Measurements from ENCODE around the gene NT5C2.
"Not testable (repeated sequence)": the region's sequence is repeated elsewhere in the genome, so short reads cannot be mapped to it uniquely, and the experiment has no call there.

Gene NT5C2

DNA sequence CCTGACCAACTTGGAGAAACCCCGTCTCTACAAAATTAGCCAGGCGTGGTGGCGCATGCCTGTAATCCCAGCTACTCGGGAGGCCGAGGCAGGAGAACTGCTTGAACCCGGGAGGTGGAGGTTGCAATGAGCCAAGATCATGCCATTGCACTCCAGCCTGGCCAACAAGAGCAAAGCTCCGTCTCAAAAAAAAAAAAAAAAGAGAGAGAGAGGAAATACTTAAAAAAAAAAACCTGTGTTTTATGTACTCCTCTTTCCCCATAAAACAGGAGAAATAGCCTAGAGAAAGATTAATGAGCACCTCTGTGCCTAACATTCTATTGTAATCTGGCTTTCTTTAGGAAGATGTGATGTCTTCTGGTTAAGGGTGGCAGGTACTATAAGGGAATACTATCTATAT, 1.9 kb downstream of the NT5C2 start:
- H3K36me3 ChIP-seq (ENCODE audit: control insufficient read depth, insufficient read depth, low read length); H3K4me3 ChIP-seq (ENCODE audit: insufficient read depth, low read depth, low read length); H3K27me3 ChIP-seq (ENCODE audit: control insufficient read depth, insufficient read depth, low read length, poor library complexity, severe bottlenecking); H3K9me3 ChIP-seq (ENCODE audit: control insufficient read depth, low read length); H3K4me1 ChIP-seq (ENCODE audit: control insufficient read depth, insufficient read depth, low read length); H3K27ac ChIP-seq (ENCODE audit: insufficient read depth, low read depth, low read length, poor library complexity, severe bottlenecking): not testable (repeated sequence)
- 93 to 96% methylated on average over 6 of the region's 7 CpGs for WGBS, 2 experiments

GRCh38 chr10:103188853-103189252, 4.2 kb downstream of the NT5C2 start:
- Histone ChIP-seq H3K36me3 (ENCODE audit: control insufficient read depth, insufficient read depth, low read length) (no peaks in the 10 kb centered on the region), H3K4me3 (ENCODE audit: insufficient read depth, low read depth, low read length) (no peak overlapping the region), H3K27me3 (ENCODE audit: control insufficient read depth, insufficient read depth, low read length, poor library complexity, severe bottlenecking) (no peaks in the 10 kb centered on the region), H3K4me1 (ENCODE audit: control insufficient read depth, insufficient read depth, low read length) (peaks cover 4% of the 10 kb centered on the region), H3K9me3 (ENCODE audit: control insufficient read depth, low read length) (no peaks in the 10 kb centered on the region), H3K27ac (ENCODE audit: insufficient read depth, low read depth, low read length, poor library complexity, severe bottlenecking) (no peak overlapping the region)
- WGBS, 2 experiments: 78 to 84% methylated on average over 6 of the region's 6 CpGs

- Histone ChIP-seq H3K27me3 (ENCODE audit: control insufficient read depth, insufficient read depth, low read length, poor library complexity, severe bottlenecking) (no peaks in the 10 kb centered on the region), H3K4me1 (ENCODE audit: control insufficient read depth, insufficient read depth, low read length) (no peaks in the 10 kb centered on the region), H3K36me3 (ENCODE audit: control insufficient read depth, insufficient read depth, low read length) (no peaks in the 10 kb centered on the region), H3K27ac (ENCODE audit: insufficient read depth, low read depth, low read length, poor library complexity, severe bottlenecking) (no peak overlapping the region), H3K9me3 (ENCODE audit: control insufficient read depth, low read length) (no peaks in the 10 kb centered on the region), H3K4me3 (ENCODE audit: insufficient read depth, low read depth, low read length) (no peak overlapping the region)
- WGBS, 2 experiments: 93 to 99% methylated on average over 6 of the region's 6 CpGs
Observed at GRCh38 chr10:103186128-103186527, 6.9 kb downstream of the NT5C2 start.

DNA sequence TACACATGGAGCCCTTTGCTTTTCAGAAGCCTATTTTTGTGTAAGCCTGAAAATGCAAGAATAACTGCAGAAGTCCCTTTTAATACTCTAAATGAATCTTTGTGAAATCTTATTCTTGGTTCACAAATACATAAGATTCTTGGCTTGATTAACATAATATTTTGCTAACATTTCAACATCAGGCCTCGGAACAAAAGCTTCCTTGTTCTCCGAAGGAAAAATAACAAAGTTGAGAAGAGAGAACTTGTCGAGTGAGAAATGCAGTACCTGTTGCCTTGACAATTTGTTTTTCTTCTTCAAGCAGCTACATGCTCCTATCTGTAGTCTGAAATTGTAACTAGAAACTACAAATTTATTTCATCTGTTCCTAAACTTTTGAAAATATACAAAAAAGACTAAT, 8.5 kb downstream of the NT5C2 start:
- no peak overlapping the region for H3K4me3 ChIP-seq (ENCODE audit: insufficient read depth, low read depth, low read length)
- 93 to 94% methylated on average over 3 of the region's 3 CpGs for WGBS, 2 experiments
- H3K4me1 ChIP-seq (ENCODE audit: control insufficient read depth, insufficient read depth, low read length): no peaks in the 10 kb centered on the region
- H3K27me3 ChIP-seq (ENCODE audit: control insufficient read depth, insufficient read depth, low read length, poor library complexity, severe bottlenecking): no peaks in the 10 kb centered on the region
- no peaks in the 10 kb centered on the region for H3K36me3 ChIP-seq (ENCODE audit: control insufficient read depth, insufficient read depth, low read length)
- H3K9me3 ChIP-seq (ENCODE audit: control insufficient read depth, low read length): no peaks in the 10 kb centered on the region
- no peak overlapping the region for H3K27ac ChIP-seq (ENCODE audit: insufficient read depth, low read depth, low read length, poor library complexity, severe bottlenecking)

- H3K9me3 ChIP-seq (ENCODE audit: control insufficient read depth, low read length); H3K4me1 ChIP-seq (ENCODE audit: control insufficient read depth, insufficient read depth, low read length); H3K4me3 ChIP-seq (ENCODE audit: insufficient read depth, low read depth, low read length); H3K27me3 ChIP-seq (ENCODE audit: control insufficient read depth, insufficient read depth, low read length, poor library complexity, severe bottlenecking); H3K36me3 ChIP-seq (ENCODE audit: control insufficient read depth, insufficient read depth, low read length); H3K27ac ChIP-seq (ENCODE audit: insufficient read depth, low read depth, low read length, poor library complexity, severe bottlenecking): not testable (repeated sequence)
- WGBS, 2 experiments: 86 to 88% methylated on average over 12 of the region's 12 CpGs
Observed at GRCh38 chr10:103183991-103184451, 9.1 kb downstream of the NT5C2 start.

GRCh38 chr10:103181244-103181643, 11.8 kb downstream of the NT5C2 start:
- Histone ChIP-seq H3K4me3 (ENCODE audit: insufficient read depth, low read depth, low read length) (no peak overlapping the region), H3K4me1 (ENCODE audit: control insufficient read depth, insufficient read depth, low read length) (no peaks in the 10 kb centered on the region), H3K36me3 (ENCODE audit: control insufficient read depth, insufficient read depth, low read length) (no peaks in the 10 kb centered on the region), H3K27me3 (ENCODE audit: control insufficient read depth, insufficient read depth, low read length, poor library complexity, severe bottlenecking) (no peaks in the 10 kb centered on the region), H3K9me3 (ENCODE audit: control insufficient read depth, low read length) (no peaks in the 10 kb centered on the region), H3K27ac (ENCODE audit: insufficient read depth, low read depth, low read length, poor library complexity, severe bottlenecking) (no peak overlapping the region)
- WGBS, 2 experiments: 87% methylated on average over 4 of the region's 4 CpGs

- no peaks in the 10 kb centered on the region for H3K36me3 ChIP-seq (ENCODE audit: control insufficient read depth, insufficient read depth, low read length)
- H3K4me3 ChIP-seq (ENCODE audit: insufficient read depth, low read depth, low read length): no peak overlapping the region
- H3K4me1 ChIP-seq (ENCODE audit: control insufficient read depth, insufficient read depth, low read length): no peaks in the 10 kb centered on the region
- WGBS, 2 experiments: 95% methylated on average over 4 of the region's 4 CpGs
- H3K9me3 ChIP-seq (ENCODE audit: control insufficient read depth, low read length): no peaks in the 10 kb centered on the region
- no peak overlapping the region for H3K27ac ChIP-seq (ENCODE audit: insufficient read depth, low read depth, low read length, poor library complexity, severe bottlenecking)
- no peaks in the 10 kb centered on the region for H3K27me3 ChIP-seq (ENCODE audit: control insufficient read depth, insufficient read depth, low read length, poor library complexity, severe bottlenecking)
Observed at GRCh38 chr10:103180491-103180890, 12.6 kb downstream of the NT5C2 start.

GRCh38 chr10:103177123-103177522, 15.9 kb downstream of the NT5C2 start:
- no peaks in the 10 kb centered on the region for H3K27me3 ChIP-seq (ENCODE audit: control insufficient read depth, insufficient read depth, low read length, poor library complexity, severe bottlenecking)
- peaks cover 8% of the 10 kb centered on the region for H3K36me3 ChIP-seq (ENCODE audit: control insufficient read depth, insufficient read depth, low read length)
- no peaks in the 10 kb centered on the region for H3K4me1 ChIP-seq (ENCODE audit: control insufficient read depth, insufficient read depth, low read length)
- no peak overlapping the region for H3K27ac ChIP-seq (ENCODE audit: insufficient read depth, low read depth, low read length, poor library complexity, severe bottlenecking)
- 83 to 95% methylated on average over 1 of the region's 1 CpG for WGBS, 2 experiments
- H3K4me3 ChIP-seq (ENCODE audit: insufficient read depth, low read depth, low read length): no peak overlapping the region
- no peaks in the 10 kb centered on the region for H3K9me3 ChIP-seq (ENCODE audit: control insufficient read depth, low read length)

DNA sequence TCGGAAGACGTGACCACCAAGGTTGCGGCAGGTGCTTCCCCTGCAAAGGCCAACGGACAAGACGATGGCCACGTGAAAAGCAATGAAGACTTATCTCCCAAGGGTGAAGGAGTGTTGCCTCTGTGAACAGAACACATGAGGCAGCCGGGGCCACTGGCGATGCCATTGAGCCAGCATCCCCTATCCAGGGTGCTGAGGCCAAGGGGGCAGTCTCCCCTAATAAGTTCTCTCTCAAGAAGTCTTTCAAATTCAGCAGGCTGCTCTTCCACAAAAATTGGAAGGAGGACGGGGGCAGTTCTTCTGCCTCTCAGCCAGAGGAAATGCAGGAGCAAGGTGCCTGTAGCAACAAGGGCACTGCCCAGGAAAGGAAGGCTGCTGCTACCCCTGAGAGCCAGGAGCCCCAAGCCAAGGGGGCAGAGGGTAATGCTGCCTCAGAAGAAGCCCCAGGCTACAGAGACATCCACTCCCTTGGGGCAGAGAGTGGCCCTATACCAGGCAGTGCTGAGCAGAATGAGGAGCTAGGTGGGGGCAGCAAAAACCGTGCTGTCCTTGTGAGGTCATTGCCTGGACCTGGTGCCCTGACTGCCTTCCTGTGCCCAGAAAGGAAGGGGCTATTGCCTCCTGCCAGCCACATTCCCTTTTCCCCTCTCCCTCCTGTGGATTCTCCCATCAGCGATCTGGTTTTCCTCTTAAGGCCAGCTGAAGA, 17.3 kb downstream of the NT5C2 start:
- H3K9me3 ChIP-seq (ENCODE audit: control insufficient read depth, low read length): no peaks in the 10 kb centered on the region
- H3K4me3 ChIP-seq (ENCODE audit: insufficient read depth, low read depth, low read length): no peak overlapping the region
- 92 to 94% methylated on average over 11 of the region's 11 CpGs for WGBS, 2 experiments
- H3K27me3 ChIP-seq (ENCODE audit: control insufficient read depth, insufficient read depth, low read length, poor library complexity, severe bottlenecking): no peaks in the 10 kb centered on the region
- H3K4me1 ChIP-seq (ENCODE audit: control insufficient read depth, insufficient read depth, low read length): no peaks in the 10 kb centered on the region
- peaks cover 8% of the 10 kb centered on the region for H3K36me3 ChIP-seq (ENCODE audit: control insufficient read depth, insufficient read depth, low read length)
- no peak overlapping the region for H3K27ac ChIP-seq (ENCODE audit: insufficient read depth, low read depth, low read length, poor library complexity, severe bottlenecking)

DNA sequence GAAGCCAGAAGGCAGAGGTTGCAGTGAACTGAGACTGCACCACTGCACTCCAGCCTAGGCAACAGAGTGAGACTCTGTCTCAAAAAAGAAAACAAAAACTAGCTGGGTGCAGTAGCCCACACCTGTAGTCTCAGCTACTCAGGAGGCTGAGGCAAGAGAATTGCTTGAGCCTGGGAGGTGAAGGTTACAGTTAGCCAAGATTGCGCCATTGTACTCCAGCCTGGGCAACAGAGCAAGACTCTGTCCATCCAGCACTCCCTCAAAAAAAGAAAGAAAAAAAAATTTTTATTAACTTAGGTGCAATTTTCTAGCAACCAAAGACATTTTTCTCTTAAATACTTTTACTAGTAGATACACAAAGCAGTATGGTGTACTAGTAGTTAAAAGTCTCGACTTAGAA, 18.7 kb downstream of the NT5C2 start:
- not testable (repeated sequence) for H3K27me3 ChIP-seq (ENCODE audit: control insufficient read depth, insufficient read depth, low read length, poor library complexity, severe bottlenecking); H3K27ac ChIP-seq (ENCODE audit: insufficient read depth, low read depth, low read length, poor library complexity, severe bottlenecking); H3K9me3 ChIP-seq (ENCODE audit: control insufficient read depth, low read length); H3K4me1 ChIP-seq (ENCODE audit: control insufficient read depth, insufficient read depth, low read length); H3K4me3 ChIP-seq (ENCODE audit: insufficient read depth, low read depth, low read length); H3K36me3 ChIP-seq (ENCODE audit: control insufficient read depth, insufficient read depth, low read length)
- 88 to 100% methylated on average over 1 to 2 of the region's 2 CpGs for WGBS, 2 experiments

GRCh38 chr10:103171278-103171677, 21.8 kb downstream of the NT5C2 start:
- H3K27ac ChIP-seq (ENCODE audit: insufficient read depth, low read depth, low read length, poor library complexity, severe bottlenecking): no peak overlapping the region
- 85 to 100% methylated on average over 1 of the region's 1 CpG for WGBS, 2 experiments
- no peaks in the 10 kb centered on the region for H3K9me3 ChIP-seq (ENCODE audit: control insufficient read depth, low read length)
- no peaks in the 10 kb centered on the region for H3K27me3 ChIP-seq (ENCODE audit: control insufficient read depth, insufficient read depth, low read length, poor library complexity, severe bottlenecking)
- H3K36me3 ChIP-seq (ENCODE audit: control insufficient read depth, insufficient read depth, low read length): peaks cover 8% of the 10 kb centered on the region
- H3K4me3 ChIP-seq (ENCODE audit: insufficient read depth, low read depth, low read length): no peak overlapping the region
- H3K4me1 ChIP-seq (ENCODE audit: control insufficient read depth, insufficient read depth, low read length): no peaks in the 10 kb centered on the region

Data from ectodermal cell (in vitro differentiated cells).